Osteocyte (in vitro differentiated cells): ENCODE results near the gene PACSIN2. TPM values are rescaled to one million over a fixed set of nuclear protein-coding genes. Genes with fewer than 3 reads are reported as not detected.

Source experiments
- DNase-seq: peaks from one replicate; pipeline ENCODE4 v3.0.0; 2021; ENCODE audit warnings: mixed read lengths; ENCODE audit not compliant: unreplicated experiment; ENCODE audit errors: extremely low spot score
- H3K27ac Mint-ChIP-seq: one replicate; pipeline ENCODE4 v1.8.0; 2021; ENCODE audit warnings: mild to moderate bottlenecking, mixed read lengths; ENCODE audit not compliant: unreplicated experiment
- H3K27me3 Mint-ChIP-seq: one replicate; pipeline ENCODE4 v1.8.0; 2021; ENCODE audit warnings: mixed read lengths; ENCODE audit not compliant: unreplicated experiment
- H3K36me3 Mint-ChIP-seq: one replicate; pipeline ENCODE4 v1.8.0; 2021; ENCODE audit warnings: mixed read lengths; ENCODE audit not compliant: unreplicated experiment
- H3K4me1 Mint-ChIP-seq: one replicate; pipeline ENCODE4 v1.8.0; 2021; ENCODE audit warnings: mixed read lengths; ENCODE audit not compliant: unreplicated experiment
- H3K4me3 Mint-ChIP-seq: one replicate; pipeline ENCODE4 v1.8.0; 2021; ENCODE audit warnings: mild to moderate bottlenecking, moderate library complexity, mixed read lengths; ENCODE audit not compliant: unreplicated experiment
- H3K9me3 Mint-ChIP-seq: one replicate; pipeline ENCODE4 v1.8.0; 2021; ENCODE audit warnings: mixed read lengths; ENCODE audit not compliant: unreplicated experiment
- CTCF ChIP-seq: fragments of 200-600 bp; sonication (generic); IDR thresholded peaks from 2 replicates; pipeline ENCODE4 v1.5.0; 2021; ENCODE audit warnings: antibody characterized with exemption, mild to moderate bottlenecking, moderate library complexity
- total RNA-seq: library from RNA; stranded (reverse); gene quantifications from 2 replicates; pipeline ENCODE4 v1.2.1, GENCODE V29; 2021

The PACSIN2 gene
- total RNA-seq, 1 donor from 2014 or later, result 51.7 TPM

DNA sequence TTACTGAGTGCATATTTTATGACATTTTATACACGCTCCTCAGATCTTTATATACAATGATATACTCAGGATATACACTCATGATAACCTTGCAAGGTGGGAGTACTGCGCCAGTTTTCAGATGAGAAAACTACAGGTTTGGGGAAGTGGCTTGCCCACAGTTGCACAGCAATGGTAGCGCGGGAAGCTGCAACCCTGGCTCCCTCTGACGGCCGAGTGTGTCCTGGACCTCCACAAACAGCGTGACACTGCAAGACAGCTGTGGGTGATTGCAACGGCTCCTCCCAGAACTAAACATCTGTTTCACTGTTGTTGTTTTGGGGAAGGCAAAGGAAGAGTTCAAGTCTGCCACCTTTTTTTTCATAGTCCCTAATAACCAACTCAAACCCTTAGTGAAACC lies 47.0 kb downstream of the PACSIN2 start:
- no peaks in the 10 kb centered on the region for H3K9me3 Mint-ChIP-seq
- no peaks in the 10 kb centered on the region for H3K27me3 Mint-ChIP-seq
- no peak for TF ChIP-seq CTCF
- H3K36me3 Mint-ChIP-seq, result peaks cover 11% of the 10 kb centered on the region
- no peak overlapping the region for H3K27ac Mint-ChIP-seq
- no peak for DNase-seq
- H3K4me3 Mint-ChIP-seq, result no peak overlapping the region
- peaks cover 45% of the 10 kb centered on the region for H3K4me1 Mint-ChIP-seq

DNA sequence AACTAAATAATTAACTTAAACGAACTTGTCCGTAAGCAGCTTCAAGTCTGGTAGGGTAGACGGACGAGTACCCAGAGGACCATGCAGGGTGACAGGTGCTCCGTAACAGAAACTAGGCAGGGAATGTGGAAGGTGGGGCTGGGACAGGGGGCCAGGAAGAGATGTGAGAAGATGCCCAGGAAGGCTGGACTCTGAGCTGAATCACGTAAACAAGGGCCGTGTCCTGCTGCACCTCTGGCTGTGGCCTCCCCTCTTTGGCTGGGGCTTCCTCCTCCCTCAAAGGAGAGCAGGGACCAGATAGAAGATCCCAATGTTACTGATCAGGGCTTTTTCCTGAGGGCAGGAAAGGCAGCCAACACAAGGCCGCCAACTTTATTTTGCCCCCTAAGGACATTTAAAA lies 47.9 kb downstream of the PACSIN2 start:
- H3K4me3 Mint-ChIP-seq, result no peak overlapping the region
- peak overlapping the region; percentile 31 for H3K27ac Mint-ChIP-seq
- H3K4me1 Mint-ChIP-seq, result peaks cover 49% of the 10 kb centered on the region
- no peaks in the 10 kb centered on the region for H3K27me3 Mint-ChIP-seq
- no peak for DNase-seq
- no peaks in the 10 kb centered on the region for H3K9me3 Mint-ChIP-seq
- H3K36me3 Mint-ChIP-seq, result peaks cover 11% of the 10 kb centered on the region
- TF ChIP-seq CTCF, result no peak

DNA sequence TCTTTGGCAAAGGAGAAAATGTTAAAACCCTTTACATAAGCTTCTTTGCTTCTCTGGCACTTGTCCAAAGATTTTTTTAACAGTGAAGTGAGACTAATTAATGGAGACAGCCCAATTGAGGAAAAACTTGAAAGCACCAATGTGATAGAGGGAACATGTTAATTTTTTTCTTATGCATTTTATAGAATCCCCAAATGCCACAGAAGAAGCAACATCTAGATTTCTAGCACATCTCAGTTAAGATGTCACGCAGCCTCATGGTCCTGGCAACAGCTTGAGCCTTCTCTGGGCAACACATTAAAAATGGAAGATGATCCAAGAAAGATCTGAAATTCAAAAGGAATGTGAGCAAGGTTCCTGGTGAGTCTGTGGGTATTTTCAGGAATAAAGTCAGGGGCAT lies 48.5 kb downstream of the PACSIN2 start:
- Mint-ChIP-seq H3K4me3 (no peak overlapping the region), H3K9me3 (no peaks in the 10 kb centered on the region), H3K27ac (peak overlapping the region; percentile 31), H3K36me3 (peaks cover 11% of the 10 kb centered on the region), H3K27me3 (no peaks in the 10 kb centered on the region), H3K4me1 (peaks cover 53% of the 10 kb centered on the region)
- no peak for DNase-seq
- TF ChIP-seq CTCF, result no peak

GRCh38 chr22:42964994-42965699 lies 49.8 kb downstream of the PACSIN2 start:
- no peak for DNase-seq
- no peak for TF ChIP-seq CTCF
- Mint-ChIP-seq H3K27me3 (no peaks in the 10 kb centered on the region), H3K4me1 (peaks cover 64% of the 10 kb centered on the region), H3K36me3 (peaks cover 11% of the 10 kb centered on the region), H3K27ac (peak overlapping the region; percentile 35), H3K9me3 (no peaks in the 10 kb centered on the region), H3K4me3 (no peak overlapping the region)

GRCh38 chr22:42963231-42963595 lies 51.7 kb downstream of the PACSIN2 start:
- H3K9me3 Mint-ChIP-seq, result no peaks in the 10 kb centered on the region
- TF ChIP-seq CTCF, result no peak

More at GRCh38 chr22:42963231-42963595, 51.7 kb downstream of the PACSIN2 start:
- Mint-ChIP-seq H3K27ac (peak overlapping the region; percentile 16), H3K4me1 (peaks cover 70% of the 10 kb centered on the region), H3K36me3 (peaks cover 11% of the 10 kb centered on the region), H3K27me3 (no peaks in the 10 kb centered on the region), H3K4me3 (no peak overlapping the region)
- DNase-seq, result no peak
